GM12891 (cell line): ENCODE data around the gene TMCO4.

Experiments used
- POLR2A ChIP-seq: IDR thresholded peaks from 2 replicates; pipeline ENCODE4 v1.6.1; 2011; ENCODE audit warnings: low read depth, low read length, control low read depth
- POLR2AphosphoS5 ChIP-seq: IDR thresholded peaks from 2 replicates; pipeline ENCODE4 v1.6.1; 2011; ENCODE audit warnings: low read depth, low read length, control low read depth
- TAF1 ChIP-seq: IDR thresholded peaks from 2 replicates; pipeline ENCODE4 v1.6.1; 2011; ENCODE audit warnings: low read depth, low read length, control low read depth

DNA sequence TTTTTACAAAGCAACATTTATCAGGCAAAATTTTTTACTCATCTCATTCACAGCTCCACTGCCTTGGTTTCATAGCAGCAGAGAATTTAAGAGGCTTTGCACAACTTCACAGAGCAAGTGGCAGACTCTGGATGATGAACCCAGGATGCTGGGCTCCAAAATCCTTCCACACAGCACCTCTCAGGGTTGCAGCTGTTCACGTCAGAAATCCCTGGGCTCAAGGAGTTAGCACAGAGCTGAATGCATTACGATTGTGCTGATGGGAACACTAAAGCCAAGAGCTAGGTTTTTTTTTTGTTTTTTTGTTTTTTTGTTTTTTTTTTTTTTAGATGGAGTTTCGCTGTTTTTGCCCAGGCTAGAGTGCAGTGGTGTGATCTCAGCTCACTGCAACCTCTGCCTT is 137.4 kb downstream of the TMCO4 start:
- no peak for TF ChIP-seq POLR2AphosphoS5
- TF ChIP-seq TAF1: no peak
- no peak for TF ChIP-seq POLR2A
